Adipose tissue (tissue), 3 donors: ENCODE measurements around the gene UGT8. TPM values are rescaled to one million over a fixed set of nuclear protein-coding genes. Genes with fewer than 3 reads are reported as not detected.
"Not testable (repeated sequence)": the region's sequence is repeated elsewhere in the genome, so short reads cannot be mapped to it uniquely, and the experiment has no call there.

Experiments
- H3K27ac ChIP-seq: one replicate; pipeline ENCODE4 v1.5.1; 2013; ENCODE audit warnings: low read depth, low read length
- WGBS, 3 donors: extraction: QIAGEN DNeasy Blood & Tissue Kit; methylation state at CpG; one replicate each; pipeline ENCODE4 v1.1.7; 2013; 5-methylcytosine and 5-hydroxymethylcytosine counted together
- polyA plus RNA-seq, 3 donors: library from polyadenylated mRNA; stranded (reverse); fragments of 200-250 nt; gene quantifications; one replicate each; pipeline ENCODE4 v1.2.3, GENCODE V29; 2013
- donor health status: healthy with polysubstance abuse.
- donor health status: Bipolar disorder and iron deficiency.
- donor health status: healthy.

Gene UGT8
- polyA plus RNA-seq, 3 donors, result 0.49 to 2.9 TPM; not detected in 1

- 80 to 94% (median 88%) methylated on average over 4 of the region's 4 CpGs for WGBS, 3 donors
- not testable (repeated sequence) for H3K27ac ChIP-seq
These were observed 72.1 kb downstream of the UGT8 start for GRCh38 chr4:114670733-114671132.

- H3K27ac ChIP-seq, result no peak overlapping the region
- WGBS, 3 donors, result 34 to 96% (median 92%) methylated on average over 2 of the region's 2 CpGs
These were observed 74.7 kb downstream of the UGT8 start for GRCh38 chr4:114673306-114673705.

GRCh38 chr4:114674080-114674479 lies 75.5 kb downstream of the UGT8 start:
- H3K27ac ChIP-seq, result no peak overlapping the region
- WGBS, 3 donors, result 61 to 91% (median 76%) methylated on average over 2 of the region's 2 CpGs

- WGBS, 3 donors, result 53 to 73% (median 70%) methylated on average over 1 of the region's 1 CpG
These were observed 78.9 kb downstream of the UGT8 start for GRCh38 chr4:114677346-114677979.

GRCh38 chr4:114684462-114684861 lies 85.9 kb downstream of the UGT8 start:
- H3K27ac ChIP-seq, result no peak overlapping the region

More at GRCh38 chr4:114677346-114677979, 78.9 kb downstream of the UGT8 start:
- no peak overlapping the region for H3K27ac ChIP-seq

GRCh38 chr4:114688059-114688458 lies 89.5 kb downstream of the UGT8 start:
- 28 to 78% (median 69%) methylated on average over 3 of the region's 3 CpGs for WGBS, 3 donors
- H3K27ac ChIP-seq, result no peak overlapping the region

- H3K27ac ChIP-seq, result no peak overlapping the region
These were observed 92.0 kb downstream of the UGT8 start for GRCh38 chr4:114690571-114690970.

- H3K27ac ChIP-seq, result no peak overlapping the region
- 67 to 84% (median 84%) methylated on average over 1 of the region's 1 CpG for WGBS, 3 donors
These were observed 93.3 kb downstream of the UGT8 start for GRCh38 chr4:114691865-114692264.

- H3K27ac ChIP-seq, result no peak overlapping the region
- 61 to 92% (median 89%) methylated on average over 3 of the region's 3 CpGs for WGBS, 3 donors
These were observed 94.4 kb downstream of the UGT8 start for GRCh38 chr4:114692958-114693357.

- H3K27ac ChIP-seq, result no peak overlapping the region
- WGBS, 3 donors, result 2 to 6% (median 6%) methylated on average over 1 of the region's 1 CpG
These were observed 96.2 kb downstream of the UGT8 start for GRCh38 chr4:114694770-114695169.

- no peak overlapping the region for H3K27ac ChIP-seq
- WGBS, 3 donors, result 34 to 47% (median 37%) methylated on average over 4 of the region's 4 CpGs
These were observed 99.6 kb downstream of the UGT8 start for GRCh38 chr4:114698231-114698630.

GRCh38 chr4:114701491-114701890 lies 102.9 kb downstream of the UGT8 start:
- 59 to 62% (median 60%) methylated on average over 5 of the region's 5 CpGs for WGBS, 3 donors
- H3K27ac ChIP-seq, result no peak overlapping the region

GRCh38 chr4:114717432-114717831 lies 118.8 kb downstream of the UGT8 start:
- no peak overlapping the region for H3K27ac ChIP-seq

GRCh38 chr4:114725066-114725465 lies 126.5 kb downstream of the UGT8 start:
- no peak overlapping the region for H3K27ac ChIP-seq
- WGBS, 3 donors, result 54 to 73% (median 67%) methylated on average over 5 to 6 of the region's 6 CpGs

- 0% methylated on average over 1 of the region's 1 CpG for WGBS, 3 donors
- H3K27ac ChIP-seq, result no peak overlapping the region
These were observed 128.9 kb downstream of the UGT8 start for GRCh38 chr4:114727461-114727860.
